Sciatic nerve (tissue), 1 donor: Measurements from ENCODE around the gene SNAP29. TPM values are rescaled to one million over a fixed set of nuclear protein-coding genes. Genes with fewer than 3 reads are reported as not detected.

Experiments used
- total RNA-seq: library from RNA; stranded (reverse); fragmentation: NEBNext Ultra II Directional; extraction: Animal tissue kit (Norgen Biotek cat#: 25700); gene quantifications from one replicate; pipeline ENCODE4 v1.2.1, GENCODE V29; 2021
- donor health status: DM: no; HTN: no; CAD: no.

Gene SNAP29
- total RNA-seq, 1 donor from 2014 or later = 26.3 TPM

Other genes with a start within 250 kb of the SNAP29 start
- 1.6 TPM for gene SERPIND1, start 84.9 kb upstream of the SNAP29 start, total RNA-seq
- gene PI4KA, start 196 bp upstream of the SNAP29 start, total RNA-seq = 116 TPM
- gene CRKL, start 58.4 kb downstream of the SNAP29 start, total RNA-seq = 61.4 TPM
- 2.1 TPM for gene AIFM3, start 108.2 kb downstream of the SNAP29 start, total RNA-seq
- gene LZTR1, start 123.3 kb downstream of the SNAP29 start, total RNA-seq = 72.9 TPM
- 21.9 TPM for gene THAP7, start 143.1 kb downstream of the SNAP29 start, total RNA-seq
- 2.3 TPM for gene P2RX6, start 156.2 kb downstream of the SNAP29 start, total RNA-seq
- 0.89 TPM for gene SLC7A4, start 173.6 kb downstream of the SNAP29 start, total RNA-seq
- not detected for gene LRRC74B, start 186.9 kb downstream of the SNAP29 start, total RNA-seq